GM19239 (cell line): ENCODE measurements around the gene SNX21.
"Not testable (repeated sequence)": the region's sequence is repeated elsewhere in the genome, so short reads cannot be mapped to it uniquely, and the experiment has no call there.

Experiments
- DNase-seq: peaks from one replicate; pipeline ENCODE4 v3.0.0; 2011; ENCODE audit warnings: low spot score; ENCODE audit not compliant: insufficient read length
- FAIRE-seq: peaks from 2 replicates; lab custom pipeline; 2011; peaks lifted over from hg19 to GRCh38; lab: Jason Lieb, UNC

The SNX21 gene

GRCh38 chr20:45833030-45833882 lies at the start of gene SNX21:
TSS of gene SNX21 (plus strand) at chr20:45833799. CDS start at chr20:45833920, 121 bp downstream.
- DNase-seq (peak; percentile 49), FAIRE-seq (no peak)

GRCh38 chr20:45788351-45788750 lies 45.2 kb upstream of the SNX21 start:
- FAIRE-seq (no peak), DNase-seq (no peak)

GRCh38 chr20:45792317-45793118 lies 41.1 kb upstream of the SNX21 start:
- FAIRE-seq: no peak
- DNase-seq: no peak

- DNase-seq: no peak
- no peak for FAIRE-seq
These were observed 37.1 kb upstream of the SNX21 start for GRCh38 chr20:45796337-45797065.

GRCh38 chr20:45797510-45797909 lies 36.1 kb upstream of the SNX21 start:
- DNase-seq, FAIRE-seq: not testable (repeated sequence)

- not testable (repeated sequence) for FAIRE-seq, DNase-seq
These were observed 35.6 kb upstream of the SNX21 start for GRCh38 chr20:45797955-45798354.

GRCh38 chr20:45798935-45799642 lies 34.5 kb upstream of the SNX21 start:
- peak; percentile 37 for DNase-seq
- FAIRE-seq: peak; percentile 40

GRCh38 chr20:45801851-45802250 lies 31.7 kb upstream of the SNX21 start:
- DNase-seq (no peak), FAIRE-seq (no peak)

GRCh38 chr20:45810191-45810970 lies 23.2 kb upstream of the SNX21 start:
- FAIRE-seq: no peak
- DNase-seq: no peak

- FAIRE-seq (peak; percentile 97), DNase-seq (peak; percentile 97)
These were observed 21.2 kb upstream of the SNX21 start, which contains the start of gene UBE2C for GRCh38 chr20:45812157-45813005. TSS of gene UBE2C (plus strand) at chr20:45812644. CDS start at chr20:45812696, 52 bp downstream.

GRCh38 chr20:45813006-45813340 lies 20.6 kb upstream of the SNX21 start:
- FAIRE-seq (no peak), DNase-seq (no peak)

GRCh38 chr20:45813489-45813888 lies 20.1 kb upstream of the SNX21 start:
- FAIRE-seq: no peak
- DNase-seq: no peak

- FAIRE-seq: no peak
- DNase-seq: no peak
These were observed 19.3 kb upstream of the SNX21 start for GRCh38 chr20:45814314-45814713.

- FAIRE-seq: no peak
- DNase-seq: no peak
These were observed 16.6 kb upstream of the SNX21 start for GRCh38 chr20:45816951-45817350.

GRCh38 chr20:45817376-45818194 lies 16.0 kb upstream of the SNX21 start:
- DNase-seq: no peak
- no peak for FAIRE-seq

- DNase-seq (no peak), FAIRE-seq (no peak)
These were observed 15.4 kb upstream of the SNX21 start for GRCh38 chr20:45818239-45818638.

- DNase-seq: no peak
- no peak for FAIRE-seq
These were observed 14.1 kb upstream of the SNX21 start for GRCh38 chr20:45819466-45819865.
